ENCODE data around the gene SPHK2. TPM values are rescaled to one million over a fixed set of nuclear protein-coding genes. Genes with fewer than 3 reads are reported as not detected.

Gene SPHK2
- total and polyA plus RNA-seq, 2 of the 8 experiments (the other 6 are each of a cell fraction or from before 2014, with no cell fraction given), result 43.9 to 60.9 TPM

DNA sequence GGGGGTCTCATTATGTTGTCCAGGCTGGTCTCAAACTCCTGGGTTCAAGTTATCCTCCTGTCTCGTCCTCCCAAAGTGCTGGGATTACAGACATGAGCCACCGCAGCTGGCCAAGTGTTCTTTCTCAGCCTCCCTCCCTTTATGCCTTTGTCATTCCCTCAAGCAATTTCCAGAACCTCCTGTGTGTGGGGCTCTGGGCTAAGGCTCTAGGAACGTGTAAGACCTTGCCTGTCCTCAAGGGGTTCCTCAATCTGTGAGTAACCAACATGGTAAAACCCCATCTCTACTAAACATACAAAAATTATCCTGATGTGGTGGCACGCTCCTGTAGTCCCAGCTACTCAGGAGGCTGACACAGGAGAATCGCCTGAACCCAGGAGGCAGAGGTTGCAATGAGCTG, 28.3 kb upstream of the SPHK2 start:
- Histone ChIP-seq H2AK5ac (ENCODE audit: low read depth, low read length) (0 out of 2 replicates have a peak overlapping the region, but pooled peaks have one; percentile 6), H3K4me1 (replicated peaks in 1 of 4; ENCODE audit: control insufficient read depth in 3 of 4, insufficient read depth in 4 of 4, low read length in 3 of 4) (peaks cover 0 to 4% (median 1%) of the 10 kb centered on the region in 4 experiments; a peak in 3 of 7 replicates), H3K79me1 (ENCODE audit: low read depth, low read length) (no peaks in the 10 kb centered on the region), H3K9ac (replicated peaks in 1 of 4; ENCODE audit: extremely low read depth in 1 of 4, low read depth in 3 of 4, low read length in 3 of 4) (no peak overlapping the region), H2BK5ac (ENCODE audit: low read depth, low read length) (no peak overlapping the region), H3K23ac (ENCODE audit: insufficient read length) (no peak overlapping the region), H4K8ac (ENCODE audit: extremely low read depth, insufficient read depth, low read length) (no peak overlapping the region), H3K4me2 (ENCODE audit: insufficient read depth in 1 of 2, low read depth in 2 of 2, low read length in 2 of 2) (no peak overlapping the region), H3K14ac (ENCODE audit: insufficient read length) (no peak overlapping the region), H3K18ac (ENCODE audit: extremely low read depth, low read length) (no peak overlapping the region), H2BK15ac (ENCODE audit: low read length) (no peak overlapping the region), H3K9me3 (ENCODE audit: insufficient read depth in 2 of 2, low read depth in 1 of 2, low read length in 1 of 2) (no peaks in the 10 kb centered on the region), H2BK20ac (ENCODE audit: low read length) (no peak overlapping the region), H3K27ac (ENCODE audit: low read depth, low read length) (no peak overlapping the region), H3K4me3 (ENCODE audit: extremely low read depth in 1 of 4, insufficient read depth in 2 of 4, low read depth in 3 of 4, low read length in 4 of 4) (no peak overlapping the region), H4K20me1 (replicated peaks in 1 of 2; ENCODE audit: control insufficient read depth in 1 of 2, insufficient read depth in 2 of 2, low read length in 2 of 2) (no peaks in the 10 kb centered on the region), H3K23me2 (ENCODE audit: low read depth, low read length) (peaks cover 5% of the 10 kb centered on the region; the same call in 1 of the 2 replicates), H3K56ac (replicated peaks; ENCODE audit: insufficient read length, low read depth, low read length) (no peak overlapping the region), H3K27me3 (replicated peaks in 1 of 4; ENCODE audit: control insufficient read depth in 3 of 4, extremely low read depth in 1 of 4, insufficient read depth in 3 of 4, low read length in 3 of 4) (peaks cover 0 to 7% (median 1%) of the 10 kb centered on the region in 4 experiments; a peak in 2 of 7 replicates), H2BK12ac (ENCODE audit: low read depth, low read length) (no peak overlapping the region), H3K36me3 (ENCODE audit: control insufficient read depth in 2 of 4, insufficient read depth in 4 of 4, low read length in 3 of 4) (no peaks in the 10 kb centered on the region), H4K5ac (ENCODE audit: insufficient read length, low read depth, low read length) (no peak overlapping the region), H4K91ac (replicated peaks; ENCODE audit: insufficient read length, low read length) (no peak overlapping the region), H3K4ac (replicated peaks; ENCODE audit: insufficient read length, low read depth, low read length) (no peak overlapping the region), H3K79me2 (ENCODE audit: control insufficient read depth in 1 of 2, insufficient read depth in 2 of 2, low read length in 2 of 2) (no peaks in the 10 kb centered on the region), H2AFZ (ENCODE audit: low read length) (no peak overlapping the region), H2BK120ac (replicated peaks; ENCODE audit: low read depth, low read length) (no peak overlapping the region)
- CTCF ChIA-PET (ENCODE audit: partially characterized antibody), result interaction anchor here (0.9 to 16.8 kb wide), 9 partner anchors 17 to 141 kb away, joined by 3 to 353 read pairs (median 8); partner anchors contain the start of genes FAM83E, RPL18 and SPACA4
- WGBS, 2 experiments (ENCODE audit: extremely low coverage in 1 of 2, insufficient coverage in 1 of 2, insufficient read length in 1 of 2, insufficient replicate concordance in 2 of 2, low coverage in 1 of 2, low lambda C conversion rate in 2 of 2, missing lambda C conversion rate in 1 of 2), result 83% methylated on average over 4 of the region's 5 CpGs; no CpG with 5 or more reads in 1 of the 2 experiments
- POLR2A ChIA-PET (ENCODE audit: partially characterized antibody), result interaction anchor here (0.6 to 16.9 kb wide), 6 partner anchors 15 to 182 kb away, joined by 3 to 175 read pairs (median 4); partner anchors contain the start of genes FAM83E, RPL18 and SPHK2
- FAIRE-seq (no peak), DNase-seq (ENCODE audit: low read depth in 1 of 2, low spot score in 2 of 2) (no peak)
- TF ChIP-seq CEBPB (IDR thresholded peaks at IDR 0.05; ENCODE audit: low read depth, low read length) (no peak), POU5F1 (IDR thresholded peaks at IDR 0.05; ENCODE audit: low read depth, low read length) (no peak), CHD2 (IDR thresholded peaks at IDR 0.05; ENCODE audit: low read length) (no peak), SUZ12 (IDR thresholded peaks at IDR 0.05; ENCODE audit: low read length) (no peak), CHD1 (IDR thresholded peaks at IDR 0.05; ENCODE audit: low read depth, low read length) (no peak), TAF1 (IDR thresholded peaks at IDR 0.05; ENCODE audit: low read depth, low read length) (no peak), RAD21 (IDR thresholded peaks at IDR 0.05 in 1 of 2, conservative IDR thresholded peaks at IDR 0.05 in 1 of 2; ENCODE audit: low read depth in 2 of 2, low read length in 2 of 2) (peak; percentile 38 to 53), TAF7 (optimal IDR thresholded peaks at IDR 0.05; ENCODE audit: borderline replicate concordance, low read depth, low read length) (no peak)
- TF ChIP-seq, protein P1, sequence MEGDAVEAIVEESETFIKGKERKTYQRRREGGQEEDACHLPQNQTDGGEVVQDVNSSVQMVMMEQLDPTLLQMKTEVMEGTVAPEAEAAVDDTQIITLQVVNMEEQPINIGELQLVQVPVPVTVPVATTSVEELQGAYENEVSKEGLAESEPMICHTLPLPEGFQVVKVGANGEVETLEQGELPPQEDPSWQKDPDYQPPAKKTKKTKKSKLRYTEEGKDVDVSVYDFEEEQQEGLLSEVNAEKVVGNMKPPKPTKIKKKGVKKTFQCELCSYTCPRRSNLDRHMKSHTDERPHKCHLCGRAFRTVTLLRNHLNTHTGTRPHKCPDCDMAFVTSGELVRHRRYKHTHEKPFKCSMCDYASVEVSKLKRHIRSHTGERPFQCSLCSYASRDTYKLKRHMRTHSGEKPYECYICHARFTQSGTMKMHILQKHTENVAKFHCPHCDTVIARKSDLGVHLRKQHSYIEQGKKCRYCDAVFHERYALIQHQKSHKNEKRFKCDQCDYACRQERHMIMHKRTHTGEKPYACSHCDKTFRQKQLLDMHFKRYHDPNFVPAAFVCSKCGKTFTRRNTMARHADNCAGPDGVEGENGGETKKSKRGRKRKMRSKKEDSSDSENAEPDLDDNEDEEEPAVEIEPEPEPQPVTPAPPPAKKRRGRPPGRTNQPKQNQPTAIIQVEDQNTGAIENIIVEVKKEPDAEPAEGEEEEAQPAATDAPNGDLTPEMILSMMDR (IDR thresholded peaks at IDR 0.05; ENCODE audit: control extremely low read depth in 1 of 3, insufficient read depth in 1 of 3, low read depth in 1 of 3, low read length in 3 of 3), result peak in 2 of 3 experiments; percentile 51 to 90; a peak in 3 of 4 replicates
- TF ChIP-seq, protein P2, sequence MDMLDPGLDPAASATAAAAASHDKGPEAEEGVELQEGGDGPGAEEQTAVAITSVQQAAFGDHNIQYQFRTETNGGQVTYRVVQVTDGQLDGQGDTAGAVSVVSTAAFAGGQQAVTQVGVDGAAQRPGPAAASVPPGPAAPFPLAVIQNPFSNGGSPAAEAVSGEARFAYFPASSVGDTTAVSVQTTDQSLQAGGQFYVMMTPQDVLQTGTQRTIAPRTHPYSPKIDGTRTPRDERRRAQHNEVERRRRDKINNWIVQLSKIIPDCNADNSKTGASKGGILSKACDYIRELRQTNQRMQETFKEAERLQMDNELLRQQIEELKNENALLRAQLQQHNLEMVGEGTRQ (IDR thresholded peaks at IDR 0.05; ENCODE audit: low read length), result no peak

Measured in H1 (cell line).